Right lobe of liver (tissue), 6 donors: ENCODE results near the gene PLEKHS1. TPM values are rescaled to one million over a fixed set of nuclear protein-coding genes. Genes with fewer than 3 reads are reported as not detected.
"Not testable (repeated sequence)": the region's sequence is repeated elsewhere in the genome, so short reads cannot be mapped to it uniquely, and the experiment has no call there.

ENCODE experiments used
- ATAC-seq, 4 donors: fragments of 200-7000 bp; cut with Tn5 transposase; one replicate each; pipeline ENCODE4 v1.9.1; 2020; ENCODE audit warnings: mild to moderate bottlenecking in 4 of 4, moderate library complexity in 4 of 4
- DNase-seq, 3 donors: peaks; one replicate each; pipeline ENCODE4 v3.0.0-alpha.2; 2020
- H3K27ac ChIP-seq, 3 donors: fragments of 200-600 bp; one replicate each; pipeline ENCODE4 v1.8.0; 2022
- H3K27me3 ChIP-seq, 2 donors: fragments of 200-600 bp; one replicate each; pipeline ENCODE4 v1.8.0; 2022
- H3K36me3 ChIP-seq, 4 donors: fragments of 200-600 bp; sonication (generic) in 1 of 4; one replicate each; pipeline versions ENCODE4 v1.5.1 to v1.8.0; 2017 to 2022; ENCODE audit warnings: control low read depth in 1 of 4
- H3K4me1 ChIP-seq, 4 donors: fragments of 200-600 bp; sonication (generic) in 1 of 4; one replicate each; pipeline versions ENCODE4 v1.5.1 to v1.8.0; 2017 to 2022; ENCODE audit warnings: control low read depth in 1 of 4
- H3K4me3 ChIP-seq, 3 donors: fragments of 200-600 bp; one replicate each; pipeline ENCODE4 v1.8.0; 2022
- H3K9me3 ChIP-seq, 4 donors: fragments of 200-600 bp; sonication (generic) in 1 of 4; one replicate each; pipeline versions ENCODE4 v1.5.1 to v1.8.0; 2017 to 2022; ENCODE audit warnings: control low read depth in 1 of 4
- POLR2A ChIP-seq: fragments of 450-650 bp; IDR thresholded peaks from one replicate; pipeline ENCODE4 v1.6.1; 2017; ENCODE audit warnings: antibody characterized with exemption, mild to moderate bottlenecking
- WGBS: methylation state at CpG from one replicate; pipeline ENCODE4 v1.1.6; 2018; ENCODE audit warnings: low coverage, low lambda C conversion rate; ENCODE audit not compliant: insufficient coverage; ENCODE audit errors: missing lambda C conversion rate; 5-methylcytosine and 5-hydroxymethylcytosine counted together
- intact Hi-C, 2 donors: fragments of 100-400 bp; cut with DNase I; formaldehyde crosslinking; loops; one replicate each; pipeline versions ENCODE4 v1.11.2 to v1.14.1; 2022
- total RNA-seq, 6 experiments: library from RNA; depleted of rRNA in 2 of 6; stranded (reverse); fragments of >200 nt in 2 of 6; fragmentation: NEBNext Ultra II Directional in 3 of 6; extraction: Animal tissue kit (Norgen Biotek cat#: 25700) in 3 of 6; gene quantifications; one replicate each; pipeline versions ENCODE4 v1.1.0 to v1.2.4, GENCODE V29; 2016 to 2023
- TF ChIP-seq, protein P1 (sequence below), 4 donors: fragments of 200-600 bp in 3 of 4; fragments of 450-650 bp in 1 of 4; IDR thresholded peaks; one replicate each; pipeline versions ENCODE4 v1.5.1 to v1.8.0; 2016 to 2022; ENCODE audit warnings: antibody characterized with exemption in 4 of 4, mild to moderate bottlenecking in 2 of 4
- donor health status: DM: no; HTN: yes; CAD: no.
- donor health status: DM: no; HTN: no; CAD: no.
- donor health status: DM: no; HTN: no; CAD: no.
- donor health status: DM: no; HTN: yes; CAD: no.
- donor health status: DM: no; HTN: yes; CAD: no.

The PLEKHS1 gene
- total RNA-seq, 6 experiments from 2014 or later, result not detected

DNA sequence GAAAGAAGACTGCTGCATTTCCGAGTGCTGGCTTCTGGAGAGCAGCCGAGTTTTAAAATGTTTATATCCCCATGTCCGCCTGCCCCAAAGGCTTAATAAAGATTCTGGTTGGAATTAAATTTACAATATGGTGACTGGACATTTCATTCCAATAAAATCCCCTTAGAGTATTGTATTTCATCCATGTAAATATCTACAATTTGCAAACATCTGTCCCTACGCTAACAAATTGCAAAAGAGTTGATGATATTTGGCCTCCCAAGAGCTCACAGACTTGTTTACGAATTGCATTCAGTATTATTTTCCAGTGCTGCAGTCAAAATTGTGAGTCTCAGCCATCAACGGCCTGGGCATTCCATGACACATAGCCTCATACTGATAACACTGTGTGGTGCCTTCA is 50.1 kb downstream of the PLEKHS1 start:
- intact Hi-C loops, result loop anchor here in 1 of 2 donors (5.0 kb wide), 1 partner anchor 301 kb away; no protein-coding TSS in a partner anchor
- DNase-seq (no peak), ATAC-seq (no peak)
- TF ChIP-seq, protein P1, sequence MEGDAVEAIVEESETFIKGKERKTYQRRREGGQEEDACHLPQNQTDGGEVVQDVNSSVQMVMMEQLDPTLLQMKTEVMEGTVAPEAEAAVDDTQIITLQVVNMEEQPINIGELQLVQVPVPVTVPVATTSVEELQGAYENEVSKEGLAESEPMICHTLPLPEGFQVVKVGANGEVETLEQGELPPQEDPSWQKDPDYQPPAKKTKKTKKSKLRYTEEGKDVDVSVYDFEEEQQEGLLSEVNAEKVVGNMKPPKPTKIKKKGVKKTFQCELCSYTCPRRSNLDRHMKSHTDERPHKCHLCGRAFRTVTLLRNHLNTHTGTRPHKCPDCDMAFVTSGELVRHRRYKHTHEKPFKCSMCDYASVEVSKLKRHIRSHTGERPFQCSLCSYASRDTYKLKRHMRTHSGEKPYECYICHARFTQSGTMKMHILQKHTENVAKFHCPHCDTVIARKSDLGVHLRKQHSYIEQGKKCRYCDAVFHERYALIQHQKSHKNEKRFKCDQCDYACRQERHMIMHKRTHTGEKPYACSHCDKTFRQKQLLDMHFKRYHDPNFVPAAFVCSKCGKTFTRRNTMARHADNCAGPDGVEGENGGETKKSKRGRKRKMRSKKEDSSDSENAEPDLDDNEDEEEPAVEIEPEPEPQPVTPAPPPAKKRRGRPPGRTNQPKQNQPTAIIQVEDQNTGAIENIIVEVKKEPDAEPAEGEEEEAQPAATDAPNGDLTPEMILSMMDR (IDR thresholded peaks at IDR 0.05), result no peak
- TF ChIP-seq POLR2A, result no peak
- no peaks in the 10 kb centered on the region for H3K4me1 ChIP-seq
- H3K4me3 ChIP-seq, result no peak overlapping the region
- H3K9me3 ChIP-seq, result no peaks in the 10 kb centered on the region
- 88% methylated on average over 4 of the region's 6 CpGs for WGBS
- H3K27ac ChIP-seq, result no peak overlapping the region
- H3K27me3 ChIP-seq, result no peaks in the 10 kb centered on the region
- no peaks in the 10 kb centered on the region for H3K36me3 ChIP-seq

DNA sequence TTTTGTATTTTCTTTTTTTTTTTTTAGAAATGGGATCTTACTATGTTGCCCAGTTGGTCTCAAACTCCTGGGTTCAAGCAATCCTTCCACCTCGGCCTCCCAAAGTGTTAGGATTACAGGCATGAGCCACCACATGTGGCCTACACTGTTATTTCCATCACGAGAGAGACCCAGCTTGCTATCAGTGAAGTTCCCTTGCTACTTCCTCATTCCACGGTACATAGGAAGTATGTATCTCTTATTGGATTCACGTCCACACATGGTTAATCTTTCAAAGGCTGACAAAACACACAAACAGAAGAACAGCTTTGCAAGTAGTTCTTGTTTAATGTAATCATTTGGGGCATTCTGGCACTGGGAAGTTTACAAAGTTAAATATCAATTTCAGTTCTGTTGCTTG is 51.5 kb downstream of the PLEKHS1 start:
- WGBS, result 35% methylated on average over 4 of the region's 4 CpGs
- Histone ChIP-seq H3K36me3 (no peaks in the 10 kb centered on the region), H3K4me1 (no peaks in the 10 kb centered on the region), H3K9me3 (no peaks in the 10 kb centered on the region), H3K27me3 (no peaks in the 10 kb centered on the region), H3K27ac (no peak overlapping the region), H3K4me3 (no peak overlapping the region)
- no peak for TF ChIP-seq POLR2A
- TF ChIP-seq, protein P1 (IDR thresholded peaks at IDR 0.05), result no peak
- no peak for DNase-seq
- no peak for ATAC-seq
- intact Hi-C loops, result loop anchor here in 1 of 2 donors (5.0 kb wide), 1 partner anchor 299 kb away; no protein-coding TSS in a partner anchor

DNA sequence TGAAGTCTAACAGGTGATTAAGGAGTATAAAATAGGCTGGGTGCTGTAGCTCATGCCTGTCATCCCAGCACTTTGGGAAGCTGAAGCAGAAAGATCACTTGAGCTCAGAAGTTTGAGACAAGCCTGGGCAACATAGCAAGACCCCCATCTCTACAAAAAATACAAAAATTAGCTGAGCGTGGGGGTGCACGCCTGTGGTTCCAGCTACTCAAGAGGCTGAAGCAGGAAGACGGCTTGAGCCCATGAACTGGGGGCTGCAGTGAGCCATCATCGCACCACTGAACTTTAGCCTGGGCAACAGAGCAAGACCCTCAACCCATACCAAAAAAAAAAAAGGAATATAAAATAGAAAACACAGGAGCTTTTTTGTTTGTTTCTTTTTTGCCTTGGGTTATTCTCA is 55.0 kb downstream of the PLEKHS1 start:
- Histone ChIP-seq H3K4me3 (no peak overlapping the region), H3K27me3 (no peaks in the 10 kb centered on the region), H3K27ac (no peak overlapping the region), H3K9me3 (no peaks in the 10 kb centered on the region), H3K36me3 (no peaks in the 10 kb centered on the region), H3K4me1 (no peaks in the 10 kb centered on the region)
- no peak for ATAC-seq
- intact Hi-C loops, result no loop called here
- no peak for DNase-seq
- TF ChIP-seq, protein P1 (IDR thresholded peaks at IDR 0.05), result no peak
- no peak for TF ChIP-seq POLR2A
- 95% methylated on average over 3 of the region's 4 CpGs for WGBS

DNA sequence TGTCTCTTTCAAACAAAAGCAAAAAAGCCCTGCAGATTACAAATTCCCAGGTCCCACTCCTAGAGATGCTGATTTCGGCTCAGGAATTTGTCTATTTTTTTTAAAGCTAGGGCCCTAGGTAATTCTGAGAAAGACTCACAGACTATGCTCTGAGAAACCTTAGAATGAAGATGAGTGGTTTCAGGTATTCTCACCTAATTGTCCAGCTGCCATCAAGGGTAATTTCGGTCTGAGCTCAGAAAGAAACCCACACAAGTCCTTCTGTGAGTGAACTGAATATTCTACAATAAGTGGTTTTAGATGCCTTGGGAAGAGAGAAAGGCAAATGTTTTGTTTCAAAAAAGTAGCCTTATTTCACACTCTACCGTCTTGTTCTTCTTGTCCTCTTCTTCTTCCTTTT is 56.7 kb downstream of the PLEKHS1 start:
- TF ChIP-seq POLR2A, result no peak
- TF ChIP-seq, protein P1 (IDR thresholded peaks at IDR 0.05), result no peak
- Histone ChIP-seq H3K4me3 (no peak overlapping the region), H3K27ac (no peak overlapping the region), H3K9me3 (no peaks in the 10 kb centered on the region), H3K36me3 (no peaks in the 10 kb centered on the region), H3K4me1 (no peaks in the 10 kb centered on the region), H3K27me3 (no peaks in the 10 kb centered on the region)
- ATAC-seq, result no peak
- DNase-seq, result no peak
- WGBS, result 65% methylated on average over 3 of the region's 3 CpGs
- intact Hi-C loops, result no loop called here

DNA sequence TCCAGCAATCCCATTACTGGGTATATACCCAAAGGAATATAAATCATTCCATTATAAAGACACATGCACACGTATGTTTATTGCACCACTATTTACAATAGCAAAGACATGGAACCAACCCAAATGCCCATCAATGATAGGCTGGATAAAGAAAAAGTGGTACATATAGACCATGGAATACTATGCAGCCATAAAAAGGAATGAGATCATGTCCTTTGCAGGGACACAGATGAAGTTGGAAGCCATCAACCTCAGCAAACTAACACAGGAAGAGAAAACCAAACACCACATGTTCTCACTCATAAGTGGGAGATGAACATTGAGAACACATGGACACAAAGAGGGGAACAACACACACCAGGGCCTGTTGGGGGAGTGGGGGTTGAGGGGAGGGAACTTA is 63.2 kb downstream of the PLEKHS1 start:
- intact Hi-C loops, result not testable (repeated sequence)

More for the DNA sequence above, 63.2 kb downstream of the PLEKHS1 start:
- not testable (repeated sequence) for H3K9me3 ChIP-seq, H3K27me3 ChIP-seq, H3K4me1 ChIP-seq, H3K4me3 ChIP-seq, H3K27ac ChIP-seq, ATAC-seq, DNase-seq, H3K36me3 ChIP-seq
- 45% methylated on average over 1 of the region's 1 CpG for WGBS
